HG02798 (cell line): ENCODE results near the gene B3GAT1.

Experiments used
- ATAC-seq: cut with Tn5 transposase; IDR thresholded peaks from one replicate; pipeline ENCODE4 v1.9.1; 2021; ENCODE audit warnings: mild to moderate bottlenecking; ENCODE audit not compliant: unreplicated experiment, poor library complexity

Gene B3GAT1

GRCh38 chr11:134442246-134442645 is 30.2 kb upstream of the B3GAT1 start:
- no peak for ATAC-seq

GRCh38 chr11:134441706-134442105 is 29.7 kb upstream of the B3GAT1 start:
- ATAC-seq, result no peak

DNA sequence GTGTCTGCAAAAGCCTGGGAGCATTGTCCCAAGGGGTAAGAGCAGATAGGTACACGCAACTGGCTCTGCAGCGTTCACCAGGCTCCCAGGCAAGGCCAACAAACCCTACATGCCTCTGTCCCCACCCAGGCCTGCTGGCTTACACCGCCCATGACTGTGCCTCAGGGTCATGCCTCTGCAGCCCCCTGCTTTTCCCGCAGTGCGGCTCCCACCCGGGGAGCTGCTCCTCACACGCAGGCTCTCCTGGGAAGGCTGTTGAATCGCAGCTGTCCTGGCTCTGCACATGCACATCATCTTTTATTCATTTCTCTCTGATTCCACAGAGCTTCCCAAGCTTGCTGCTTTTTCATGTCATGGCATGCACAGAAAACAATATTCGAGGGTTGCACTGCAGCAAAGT is 29.2 kb upstream of the B3GAT1 start:
- no peak for ATAC-seq

- ATAC-seq, result no peak
Measured at GRCh38 chr11:134440851-134441250, 28.8 kb upstream of the B3GAT1 start.

DNA sequence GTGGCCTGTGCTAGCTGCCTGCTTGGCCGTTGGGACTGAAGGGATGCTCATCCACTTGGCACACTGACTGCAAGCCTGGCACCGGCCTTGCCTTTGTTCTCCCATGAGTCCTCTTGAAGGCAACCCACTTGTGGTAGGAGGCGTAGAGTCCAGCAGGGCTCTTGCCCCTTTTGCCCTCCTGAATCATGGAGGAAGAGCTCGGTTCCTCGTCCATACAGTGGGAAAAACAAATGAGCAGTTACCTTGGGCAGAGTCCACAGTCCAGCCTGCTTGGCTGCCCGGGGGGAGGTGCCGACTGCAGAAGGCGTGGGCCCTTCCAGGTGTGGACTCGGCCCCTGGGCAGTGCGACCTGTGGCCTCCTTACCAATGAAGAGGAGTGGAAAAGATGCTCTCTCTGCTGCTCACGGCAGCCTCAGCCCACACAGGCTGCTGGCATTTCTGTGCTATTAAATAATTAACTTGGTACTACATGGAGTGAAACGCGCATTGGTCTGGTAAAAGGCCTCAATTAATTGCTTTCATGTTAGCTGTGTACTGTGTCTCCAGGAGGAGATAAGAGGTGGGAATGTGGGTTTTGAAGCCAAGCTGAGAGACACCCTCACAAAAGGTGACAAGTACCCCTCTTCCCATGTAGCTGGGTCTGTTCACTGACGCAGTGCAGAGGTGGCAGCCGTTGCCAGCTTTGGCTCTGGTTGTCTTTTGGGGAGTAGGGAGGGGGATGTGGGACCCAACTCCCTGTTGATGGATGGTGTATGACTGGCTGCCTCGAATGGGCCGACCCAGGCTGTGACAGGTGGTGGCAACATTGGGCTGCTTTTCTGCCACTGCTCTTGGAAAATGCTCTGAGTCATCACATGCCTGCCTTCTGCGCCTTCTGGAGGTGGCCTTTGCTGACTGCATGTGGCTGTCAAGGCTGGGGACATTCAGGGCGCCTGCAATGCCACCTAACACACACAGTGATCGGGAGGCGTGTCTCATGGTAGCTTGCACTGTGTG is 26.8 kb upstream of the B3GAT1 start:
- no peak for ATAC-seq

GRCh38 chr11:134437821-134438220 is 25.8 kb upstream of the B3GAT1 start:
- ATAC-seq, result no peak

DNA sequence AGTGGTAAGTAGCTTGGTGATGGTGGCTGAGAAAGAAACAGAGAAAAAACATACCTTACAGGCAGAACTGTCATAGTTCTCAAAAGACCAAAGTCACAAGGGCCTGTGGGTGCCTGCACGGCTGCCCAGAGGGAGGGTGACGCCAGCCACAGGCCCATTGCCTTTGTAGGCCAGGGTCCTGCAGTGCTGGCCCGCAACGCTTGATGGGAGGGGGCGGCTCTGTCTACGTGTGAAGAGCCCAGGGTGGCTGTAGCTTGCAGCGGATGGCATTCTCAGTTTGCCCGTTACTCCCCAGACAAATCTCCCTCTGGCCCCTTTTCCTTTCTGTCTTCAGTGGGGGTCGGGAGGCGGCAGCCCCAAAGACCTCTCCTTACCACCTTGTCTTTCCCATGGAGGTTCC is 24.7 kb upstream of the B3GAT1 start:
- no peak for ATAC-seq

GRCh38 chr11:134433806-134434205 is 21.8 kb upstream of the B3GAT1 start:
- no peak for ATAC-seq

- no peak for ATAC-seq
Measured at GRCh38 chr11:134433251-134433650, 21.2 kb upstream of the B3GAT1 start.

GRCh38 chr11:134432776-134433175 is 20.7 kb upstream of the B3GAT1 start:
- no peak for ATAC-seq

GRCh38 chr11:134429106-134429505 is 17.1 kb upstream of the B3GAT1 start:
- ATAC-seq, result no peak

GRCh38 chr11:134425816-134426536 is 13.9 kb upstream of the B3GAT1 start:
- no peak for ATAC-seq

- ATAC-seq, result no peak
Measured at GRCh38 chr11:134425413-134425812, 13.4 kb upstream of the B3GAT1 start.

DNA sequence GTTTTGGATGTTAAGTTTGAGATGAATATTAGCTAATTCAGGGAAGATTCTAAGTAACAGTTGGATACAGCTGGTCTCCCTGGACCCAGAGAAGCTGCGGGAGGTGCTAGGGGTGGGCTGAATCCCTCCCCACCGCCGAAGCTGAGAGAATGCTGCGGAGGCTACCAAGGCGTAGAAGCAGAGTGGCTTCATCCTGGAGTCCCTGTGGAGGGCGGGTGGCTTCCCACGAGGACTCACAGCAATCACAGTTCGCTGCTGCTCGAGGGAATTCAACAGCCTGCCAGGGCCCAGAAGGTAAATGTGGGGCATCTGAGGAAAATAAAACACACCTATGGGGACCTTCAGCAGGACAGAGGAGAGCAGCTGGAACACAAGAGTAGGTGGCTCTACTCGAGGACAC is 11.1 kb upstream of the B3GAT1 start:
- no peak for ATAC-seq

- ATAC-seq, result no peak
Measured at GRCh38 chr11:134417871-134418840, 6.1 kb upstream of the B3GAT1 start.

DNA sequence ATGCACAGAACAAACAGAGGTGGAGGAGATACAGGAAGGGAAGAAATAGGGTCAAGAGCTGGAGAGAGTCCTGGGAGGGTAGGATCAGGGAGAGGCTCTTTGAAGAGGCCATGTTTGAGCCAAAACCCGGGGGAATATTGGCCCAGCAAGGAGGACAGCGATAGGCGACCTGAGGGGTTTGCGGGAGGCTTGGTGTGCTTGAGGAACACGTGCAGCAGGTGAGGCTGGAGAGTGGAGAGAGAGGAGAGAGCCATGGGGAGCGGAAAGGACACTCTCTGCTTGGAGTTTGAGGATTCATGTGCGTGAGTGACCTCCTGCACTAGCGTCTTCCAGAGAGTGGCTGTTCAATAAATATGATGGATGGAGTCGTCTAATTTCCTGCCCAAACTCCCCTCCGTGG is 4.7 kb upstream of the B3GAT1 start:
- no peak for ATAC-seq

DNA sequence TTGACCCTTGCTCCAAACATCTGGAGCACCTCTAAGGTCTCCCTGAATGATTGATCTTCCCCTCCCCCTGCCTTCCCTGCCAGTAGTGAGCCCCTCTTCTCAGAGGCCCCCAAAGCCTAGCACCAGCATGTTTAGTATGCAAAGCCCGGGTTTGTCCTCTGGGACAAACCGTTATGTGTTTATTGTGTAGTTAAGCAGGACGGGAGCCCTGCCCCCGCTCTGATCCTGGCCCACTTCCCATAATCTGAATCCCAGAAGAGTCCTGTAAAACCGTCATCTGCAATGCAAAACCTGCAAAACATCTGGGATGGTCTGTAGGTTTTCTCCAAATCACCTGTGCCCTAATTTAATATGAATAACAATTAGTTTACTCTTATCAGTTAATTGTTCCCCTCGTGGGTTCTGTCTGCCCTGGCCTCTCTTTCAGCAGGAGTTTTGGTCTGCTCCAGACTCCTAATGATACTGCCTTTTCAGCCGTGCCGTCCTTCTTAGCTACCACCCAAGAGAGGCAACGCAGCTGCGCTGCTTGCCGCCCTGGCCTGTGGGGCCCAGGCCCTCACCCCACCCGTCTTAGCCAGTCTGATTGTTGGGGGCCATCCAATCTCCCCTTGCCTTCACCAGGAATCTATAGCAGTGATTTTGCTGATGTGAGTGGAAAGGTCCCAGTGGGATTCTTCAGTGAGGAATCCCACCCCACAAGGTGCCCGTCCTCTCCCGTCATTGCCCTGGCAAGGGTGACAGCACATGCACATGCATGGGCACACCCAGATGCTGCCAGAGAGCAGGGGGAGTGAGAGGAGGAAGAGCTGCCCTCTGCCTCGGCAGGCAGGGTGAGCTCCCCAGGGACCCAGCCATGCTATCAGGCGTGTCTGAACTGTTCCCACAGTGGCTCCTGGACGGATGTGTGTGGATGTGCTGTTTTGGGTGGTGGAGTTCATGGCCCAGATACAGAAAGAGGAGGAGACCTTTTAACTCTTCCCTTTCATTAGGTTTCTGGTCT is 3.0 kb upstream of the B3GAT1 start:
- no peak for ATAC-seq

- no peak for ATAC-seq
Measured at GRCh38 chr11:134413826-134414731, 2.0 kb upstream of the B3GAT1 start.
